Prostate gland (tissue), 2 donors: ENCODE results near the gene ARHGEF4. TPM values are rescaled to one million over a fixed set of nuclear protein-coding genes. Genes with fewer than 3 reads are reported as not detected.

ENCODE experiments used
- DNase-seq: peaks from one replicate; pipeline ENCODE4 v3.0.0-alpha.2; 2019; ENCODE audit warnings: low spot score
- H3K27ac ChIP-seq, 2 donors: fragments of 200-600 bp; sonication (generic); 2 replicates each; pipeline ENCODE4 v1.5.1; 2017 to 2019
- H3K27me3 ChIP-seq: fragments of 200-600 bp; sonication (generic); replicated peaks from 2 replicates; pipeline ENCODE4 v1.5.1; 2019; ENCODE audit not compliant: insufficient read depth
- H3K36me3 ChIP-seq, 2 donors: fragments of 200-600 bp; sonication (generic); 1 replicate in 1 of 2; 2 replicates in 1 of 2; pipeline versions ENCODE4 v1.5.1 to v1.8.1; 2017 to 2019
- H3K4me1 ChIP-seq: fragments of 200-600 bp; sonication (generic); replicated peaks from 2 replicates; pipeline ENCODE4 v1.5.1; 2019
- H3K4me3 ChIP-seq, 2 donors: fragments of 200-600 bp; sonication (generic); 2 replicates each; pipeline ENCODE4 v1.5.1; 2017 to 2019
- H3K9me3 ChIP-seq: fragments of 200-600 bp; sonication (generic); 2 replicates; pipeline ENCODE4 v1.5.1; 2017
- POLR2A ChIP-seq: fragments of 450-650 bp; IDR thresholded peaks from one replicate; pipeline ENCODE4 v1.6.1; 2016; ENCODE audit warnings: antibody characterized with exemption, mild to moderate bottlenecking
- POLR2AphosphoS5 ChIP-seq: sonication (generic); formaldehyde crosslinking; IDR thresholded peaks from one replicate; pipeline ENCODE4 v1.6.1; 2017; ENCODE audit warnings: antibody characterized with exemption
- WGBS: methylation state at CpG from one replicate; pipeline ENCODE4 v1.1.5; 2018; 5-methylcytosine and 5-hydroxymethylcytosine counted together
- intact Hi-C: fragments of 100-400 bp; cut with DNase I; formaldehyde crosslinking; loops from one replicate; pipeline ENCODE4 v1.14.2; 2022
- total RNA-seq, 2 donors: library from RNA; depleted of rRNA; stranded (reverse); fragments of >200 nt; gene quantifications; one replicate each; pipeline ENCODE4 v1.1.0, GENCODE V29; 2016
- TF ChIP-seq, protein P1 (sequence below), 4 experiments: fragments of 200-600 bp in 2 of 4; fragments of 450-650 bp in 2 of 4; sonication (generic) in 2 of 4; IDR thresholded peaks; 1 replicate in 3 of 4; 2 replicates in 1 of 4; pipeline ENCODE4 v1.5.1; 2016 to 2019; ENCODE audit warnings: antibody characterized with exemption in 4 of 4, mild to moderate bottlenecking in 2 of 4, moderate library complexity in 2 of 4

ARHGEF4 gene
- total RNA-seq, 2 donors from 2014 or later: 9.6 to 56.0 TPM

- Histone ChIP-seq H3K4me1 (no peaks in the 10 kb centered on the region), H3K4me3 (no peak overlapping the region), H3K27me3 (no peaks in the 10 kb centered on the region), H3K36me3 (no peaks in the 10 kb centered on the region), H3K9me3 (no peaks in the 10 kb centered on the region), H3K27ac (no peak overlapping the region)
- 51% methylated on average over 7 of the region's 8 CpGs for WGBS
- intact Hi-C loops: no loop called here
- TF ChIP-seq POLR2AphosphoS5 (no peak), POLR2A (no peak)
- TF ChIP-seq, protein P1, sequence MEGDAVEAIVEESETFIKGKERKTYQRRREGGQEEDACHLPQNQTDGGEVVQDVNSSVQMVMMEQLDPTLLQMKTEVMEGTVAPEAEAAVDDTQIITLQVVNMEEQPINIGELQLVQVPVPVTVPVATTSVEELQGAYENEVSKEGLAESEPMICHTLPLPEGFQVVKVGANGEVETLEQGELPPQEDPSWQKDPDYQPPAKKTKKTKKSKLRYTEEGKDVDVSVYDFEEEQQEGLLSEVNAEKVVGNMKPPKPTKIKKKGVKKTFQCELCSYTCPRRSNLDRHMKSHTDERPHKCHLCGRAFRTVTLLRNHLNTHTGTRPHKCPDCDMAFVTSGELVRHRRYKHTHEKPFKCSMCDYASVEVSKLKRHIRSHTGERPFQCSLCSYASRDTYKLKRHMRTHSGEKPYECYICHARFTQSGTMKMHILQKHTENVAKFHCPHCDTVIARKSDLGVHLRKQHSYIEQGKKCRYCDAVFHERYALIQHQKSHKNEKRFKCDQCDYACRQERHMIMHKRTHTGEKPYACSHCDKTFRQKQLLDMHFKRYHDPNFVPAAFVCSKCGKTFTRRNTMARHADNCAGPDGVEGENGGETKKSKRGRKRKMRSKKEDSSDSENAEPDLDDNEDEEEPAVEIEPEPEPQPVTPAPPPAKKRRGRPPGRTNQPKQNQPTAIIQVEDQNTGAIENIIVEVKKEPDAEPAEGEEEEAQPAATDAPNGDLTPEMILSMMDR (IDR thresholded peaks at IDR 0.05): no peak
- DNase-seq: no peak
Measured at GRCh38 chr2:130824492-130825061, 12.1 kb upstream of the ARHGEF4 start.

- intact Hi-C loops: no loop called here
- no peak overlapping the region for H3K27ac ChIP-seq
- DNase-seq: no peak
- no peaks in the 10 kb centered on the region for H3K36me3 ChIP-seq
- TF ChIP-seq, protein P1 (IDR thresholded peaks at IDR 0.05): no peak
- TF ChIP-seq POLR2AphosphoS5: no peak
- no peak for TF ChIP-seq POLR2A
- WGBS: 86% methylated on average over 16 of the region's 16 CpGs
- no peaks in the 10 kb centered on the region for H3K27me3 ChIP-seq
- no peak overlapping the region for H3K4me3 ChIP-seq
- no peaks in the 10 kb centered on the region for H3K4me1 ChIP-seq
- no peaks in the 10 kb centered on the region for H3K9me3 ChIP-seq
Measured at GRCh38 chr2:130825231-130825965, 11.3 kb upstream of the ARHGEF4 start.

GRCh38 chr2:130825966-130826253 is 10.8 kb upstream of the ARHGEF4 start:
- WGBS: 83% methylated on average over 13 of the region's 13 CpGs
- H3K27ac ChIP-seq: no peak overlapping the region
- no peak for DNase-seq
- H3K4me1 ChIP-seq: no peaks in the 10 kb centered on the region
- no peak overlapping the region for H3K4me3 ChIP-seq
- H3K9me3 ChIP-seq: no peaks in the 10 kb centered on the region
- H3K36me3 ChIP-seq: no peaks in the 10 kb centered on the region
- no peaks in the 10 kb centered on the region for H3K27me3 ChIP-seq
- TF ChIP-seq POLR2AphosphoS5 (no peak), POLR2A (no peak)
- TF ChIP-seq, protein P1 (IDR thresholded peaks at IDR 0.05): no peak
- intact Hi-C loops: no loop called here

DNA sequence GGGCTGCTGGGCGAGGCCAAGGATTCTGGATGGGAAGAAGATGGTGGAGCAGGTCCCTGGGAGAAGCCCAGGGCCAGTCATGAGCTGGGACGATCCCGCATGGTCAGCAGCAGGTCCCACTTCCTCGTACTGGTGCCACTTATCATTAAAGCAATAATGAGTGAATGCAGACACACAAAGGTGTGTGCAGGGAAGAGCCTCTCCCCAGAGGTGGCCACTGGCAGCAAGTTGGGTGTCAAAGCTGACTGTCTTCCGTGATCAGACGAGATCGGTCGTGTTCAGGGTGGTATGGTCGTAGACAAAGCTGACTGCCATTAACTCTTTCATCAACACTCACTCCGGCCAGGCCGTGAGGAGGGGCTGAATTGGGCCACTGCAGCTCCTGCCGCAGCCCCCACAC is 10.3 kb upstream of the ARHGEF4 start:
- WGBS: 78% methylated on average over 11 of the region's 12 CpGs

More for the DNA sequence above, 10.3 kb upstream of the ARHGEF4 start:
- TF ChIP-seq POLR2AphosphoS5: no peak
- TF ChIP-seq, protein P1 (IDR thresholded peaks at IDR 0.05): no peak
- TF ChIP-seq POLR2A: no peak
- H3K27ac ChIP-seq: no peak overlapping the region
- intact Hi-C loops: no loop called here
- no peaks in the 10 kb centered on the region for H3K27me3 ChIP-seq
- no peaks in the 10 kb centered on the region for H3K4me1 ChIP-seq
- H3K4me3 ChIP-seq: no peak overlapping the region
- DNase-seq: no peak
- H3K36me3 ChIP-seq: no peaks in the 10 kb centered on the region
- H3K9me3 ChIP-seq: no peaks in the 10 kb centered on the region
